Measurements from ENCODE around the gene LRRC3B. TPM values are rescaled to one million over a fixed set of nuclear protein-coding genes. Genes with fewer than 3 reads are reported as not detected.

LRRC3B gene
- polyA plus RNA-seq, 3 donors, result not detected

- Mint-ChIP-seq H3K4me1 (no peaks in the 10 kb centered on the region), H3K27me3 (ENCODE audit: low read depth in 3 of 3) (no peaks in the 10 kb centered on the region), H3K27ac (no peak overlapping the region), H3K36me3 (no peaks in the 10 kb centered on the region), H3K9me3 (peaks cover 2 to 20% (median 11%) of the 10 kb centered on the region in 7 donors), H3K4me3 (no peak overlapping the region)
- H3K4me1 ChIP-seq (ENCODE audit: control insufficient read depth in 1 of 2, insufficient read depth in 2 of 2, low read length in 2 of 2), result no peaks in the 10 kb centered on the region
- H3K4me2 ChIP-seq (replicated peaks; ENCODE audit: extremely low read depth, low read length, poor library complexity, severe bottlenecking), result no peak overlapping the region
- TF ChIP-seq CTCF (IDR thresholded peaks at IDR 0.05), result no peak
- no peak for DNase-seq
- H3K27ac ChIP-seq (ENCODE audit: low read depth in 1 of 2, low read length in 2 of 2), result no peak overlapping the region
- H3K4me3 ChIP-seq (replicated peaks in 1 of 3; ENCODE audit: low read depth in 2 of 3, low read length in 3 of 3), result no peak overlapping the region
- no peak overlapping the region for H2AFZ ChIP-seq (ENCODE audit: insufficient read depth, low read depth, low read length, poor library complexity, severe bottlenecking)
- peaks cover 3 to 13% of the 10 kb centered on the region in 2 donors for H3K9me3 ChIP-seq (replicated peaks in 1 of 2; ENCODE audit: control insufficient read depth in 1 of 2, insufficient read depth in 1 of 2, low read length in 2 of 2)
- no peaks in the 10 kb centered on the region for H3K36me3 ChIP-seq (replicated peaks in 1 of 2; ENCODE audit: control insufficient read depth in 1 of 2, insufficient read depth in 2 of 2, low read length in 2 of 2)
- no peak overlapping the region for H3K9ac ChIP-seq (ENCODE audit: insufficient read depth, low read length, poor library complexity, severe bottlenecking)
- no peaks in the 10 kb centered on the region for H4K20me1 ChIP-seq (ENCODE audit: insufficient read depth, low read length)
- intact Hi-C loops (cut with micrococcal nuclease), result no loop called here
- WGBS (ENCODE audit: insufficient coverage), result no CpG with 5 or more reads among the region's 1 CpG
- no peaks in the 10 kb centered on the region for H3K79me2 ChIP-seq (ENCODE audit: insufficient read depth, low read length)
- H3K27me3 ChIP-seq (ENCODE audit: control insufficient read depth in 2 of 2, insufficient read depth in 2 of 2, low read length in 2 of 2), result no peaks in the 10 kb centered on the region
Observed at GRCh38 chr3:26579116-26579515, 43.5 kb upstream of the LRRC3B start.

GRCh38 chr3:26587571-26587970 is 35.0 kb upstream of the LRRC3B start:
- no peaks in the 10 kb centered on the region for H3K36me3 Mint-ChIP-seq
- H3K27me3 Mint-ChIP-seq (ENCODE audit: low read depth in 3 of 3), result peaks cover 0 to 1% (median 0%) of the 10 kb centered on the region in 3 donors
- no peak overlapping the region for H3K4me3 Mint-ChIP-seq
- no peak overlapping the region for H3K4me3 ChIP-seq (replicated peaks in 1 of 3; ENCODE audit: low read depth in 2 of 3, low read length in 3 of 3)
- peaks cover 0 to 12% (median 6%) of the 10 kb centered on the region in 7 donors for H3K9me3 Mint-ChIP-seq
- DNase-seq, result no peak
- H3K27ac ChIP-seq (ENCODE audit: low read depth in 1 of 2, low read length in 2 of 2), result no peak overlapping the region
- no peaks in the 10 kb centered on the region for H3K27me3 ChIP-seq (ENCODE audit: control insufficient read depth in 2 of 2, insufficient read depth in 2 of 2, low read length in 2 of 2)
- H3K36me3 ChIP-seq (replicated peaks in 1 of 2; ENCODE audit: control insufficient read depth in 1 of 2, insufficient read depth in 2 of 2, low read length in 2 of 2), result no peaks in the 10 kb centered on the region
- intact Hi-C loops (cut with micrococcal nuclease), result no loop called here
- no peaks in the 10 kb centered on the region for H3K79me2 ChIP-seq (ENCODE audit: insufficient read depth, low read length)
- WGBS (ENCODE audit: insufficient coverage), result 73% methylated on average over 3 of the region's 4 CpGs
- no peak overlapping the region for H3K9ac ChIP-seq (ENCODE audit: insufficient read depth, low read length, poor library complexity, severe bottlenecking)
- no peaks in the 10 kb centered on the region for H3K4me1 ChIP-seq (ENCODE audit: control insufficient read depth in 1 of 2, insufficient read depth in 2 of 2, low read length in 2 of 2)
- no peak overlapping the region for H2AFZ ChIP-seq (ENCODE audit: insufficient read depth, low read depth, low read length, poor library complexity, severe bottlenecking)
- H4K20me1 ChIP-seq (ENCODE audit: insufficient read depth, low read length), result no peaks in the 10 kb centered on the region
- TF ChIP-seq CTCF (IDR thresholded peaks at IDR 0.05), result no peak
- no peaks in the 10 kb centered on the region for H3K4me1 Mint-ChIP-seq
- no peak overlapping the region for H3K4me2 ChIP-seq (replicated peaks; ENCODE audit: extremely low read depth, low read length, poor library complexity, severe bottlenecking)
- H3K9me3 ChIP-seq (replicated peaks in 1 of 2; ENCODE audit: control insufficient read depth in 1 of 2, insufficient read depth in 1 of 2, low read length in 2 of 2), result peaks cover 0 to 17% of the 10 kb centered on the region in 2 donors
- no peak overlapping the region for H3K27ac Mint-ChIP-seq
